Calu3 (cell line): ENCODE data around the gene FAM193B. TPM values are rescaled to one million over a fixed set of nuclear protein-coding genes. Genes with fewer than 3 reads are reported as not detected.
"Not testable (repeated sequence)": the region's sequence is repeated elsewhere in the genome, so short reads cannot be mapped to it uniquely, and the experiment has no call there.

ENCODE experiments used
- BruUV-seq: library from RNA; stranded (reverse); fragments of 400-500 nt; replicated peaks from 2 replicates; lab custom pipeline; 2021; lab: Mats Ljungman, UMichigan
- CTCF ChIA-PET: fragments of 300-600 bp; sonication (Branson Sonifier 250); formaldehyde crosslinking; loops from one replicate; lab custom pipeline; 2022; ENCODE audit warnings: antibody characterized with exemption; lab: Charles Lee
- DNase-seq: peaks from one replicate; pipeline ENCODE4 v3.0.0; 2022
- H3K27ac Mint-ChIP-seq: one replicate; pipeline ENCODE4 v1.8.0; 2022; ENCODE audit warnings: mixed read lengths; ENCODE audit not compliant: unreplicated experiment
- H3K27me3 Mint-ChIP-seq: one replicate; pipeline ENCODE4 v1.8.0; 2022; ENCODE audit warnings: mixed read lengths; ENCODE audit not compliant: unreplicated experiment
- H3K36me3 Mint-ChIP-seq: one replicate; pipeline ENCODE4 v1.8.0; 2022; ENCODE audit warnings: mild to moderate bottlenecking, moderate library complexity, mixed read lengths; ENCODE audit not compliant: insufficient read depth, unreplicated experiment
- H3K4me1 Mint-ChIP-seq: one replicate; pipeline ENCODE4 v1.8.0; 2022; ENCODE audit warnings: mild to moderate bottlenecking, low read depth, mixed read lengths; ENCODE audit not compliant: unreplicated experiment
- H3K4me3 Mint-ChIP-seq: one replicate; pipeline ENCODE4 v1.8.0; 2022; ENCODE audit warnings: mild to moderate bottlenecking, low read depth, moderate library complexity, mixed read lengths; ENCODE audit not compliant: unreplicated experiment
- H3K9me3 Mint-ChIP-seq: one replicate; pipeline ENCODE4 v1.8.0; 2022; ENCODE audit warnings: low read depth, mixed read lengths; ENCODE audit not compliant: unreplicated experiment
- CTCF ChIP-seq: fragments of 200-600 bp; IDR thresholded peaks from one replicate; pipeline ENCODE4 v1.8.0; 2022; ENCODE audit warnings: antibody characterized with exemption; ENCODE audit not compliant: unreplicated experiment
- intact Hi-C: fragments of 100-400 bp; cut with micrococcal nuclease; formaldehyde crosslinking; loops from one replicate; pipeline ENCODE4 v1.10.0; 2022; ENCODE audit not compliant: unreplicated experiment
- total RNA-seq: library from RNA; stranded (reverse); gene quantifications from 2 replicates; pipeline ENCODE4 v1.2.3, GENCODE V29; 2022

The FAM193B gene
- total RNA-seq, 1 experiment from 2014 or later: 97.0 TPM

- Mint-ChIP-seq H3K27ac (no peak overlapping the region), H3K9me3 (no peaks in the 10 kb centered on the region), H3K4me1 (no peaks in the 10 kb centered on the region), H3K4me3 (no peak overlapping the region), H3K27me3 (peaks cover 33% of the 10 kb centered on the region), H3K36me3 (no peaks in the 10 kb centered on the region)
- no peak for DNase-seq
- TF ChIP-seq CTCF: no peak
- intact Hi-C loops: no loop called here
- CTCF ChIA-PET: interaction anchor here (0.7 kb wide), 1 partner anchor 15 kb away, joined by 3 read pairs; no protein-coding TSS in a partner anchor
- no TSS peak for BruUV-seq
These were observed 10.7 kb upstream of the FAM193B start for GRCh38 chr5:177565046-177565445.

DNA sequence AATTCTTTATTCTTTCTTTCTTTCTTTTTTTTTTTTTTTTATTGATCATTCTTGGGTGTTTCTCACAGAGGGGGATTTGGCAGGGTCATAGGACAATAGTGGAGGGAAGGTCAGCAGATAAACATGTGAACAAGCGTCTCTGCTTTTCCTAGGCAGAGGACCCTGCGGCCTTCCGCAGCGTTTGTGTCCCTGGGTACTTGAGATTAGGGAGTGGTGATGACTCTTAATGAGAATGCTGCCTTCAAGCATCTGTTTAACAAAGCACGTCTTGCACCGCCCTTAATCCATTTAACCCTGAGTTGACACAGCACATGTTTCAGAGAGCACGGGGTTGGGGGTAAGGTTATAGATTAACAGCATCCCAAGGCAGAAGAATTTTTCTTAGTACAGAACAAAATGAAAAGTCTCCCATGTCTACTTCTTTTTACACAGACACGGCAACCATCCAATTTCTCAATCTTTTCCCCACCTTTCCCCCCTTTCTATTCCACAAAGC lies 5.1 kb upstream of the FAM193B start:
- H3K9me3 Mint-ChIP-seq, DNase-seq, BruUV-seq, H3K27ac Mint-ChIP-seq, H3K4me1 Mint-ChIP-seq, H3K36me3 Mint-ChIP-seq, CTCF ChIA-PET: not testable (repeated sequence)
- Mint-ChIP-seq H3K27me3 (peaks cover 12% of the 10 kb centered on the region), H3K4me3 (peak overlapping the region; percentile 24)
- intact Hi-C loops: loop anchor here (5.0 kb wide), 1 partner anchor 33 kb away; the partner anchor contains the start of gene TMED9

DNA sequence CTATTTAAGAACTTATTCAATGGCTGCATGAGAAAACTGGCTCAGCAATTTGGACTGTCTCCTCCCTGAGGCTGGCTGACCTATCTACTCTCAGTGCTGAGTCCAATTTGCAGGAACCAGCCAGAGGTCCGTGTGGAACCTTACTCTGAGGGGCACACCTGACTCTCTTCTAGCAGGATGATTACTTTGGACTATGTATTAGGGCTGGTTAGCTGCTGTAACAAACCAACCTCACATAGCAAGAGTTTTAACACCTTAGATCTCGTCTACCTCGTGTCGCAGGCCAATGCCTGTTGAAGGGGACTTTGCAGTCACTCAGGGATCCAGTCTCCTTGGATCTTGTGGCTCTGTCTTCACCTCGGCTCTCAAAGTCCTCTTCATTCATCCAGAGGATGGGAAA lies 3.4 kb upstream of the FAM193B start:
- H3K27ac Mint-ChIP-seq: no peak overlapping the region
- CTCF ChIA-PET: no interaction called here

GRCh38 chr5:177557041-177557647 lies 2.8 kb upstream of the FAM193B start:
- H3K27me3 Mint-ChIP-seq: no peaks in the 10 kb centered on the region
- H3K36me3 Mint-ChIP-seq: peaks cover 26% of the 10 kb centered on the region
- no peak overlapping the region for H3K4me3 Mint-ChIP-seq
- H3K4me1 Mint-ChIP-seq: peaks cover 22% of the 10 kb centered on the region
- no peaks in the 10 kb centered on the region for H3K9me3 Mint-ChIP-seq
- no TSS peak for BruUV-seq
- DNase-seq: no peak
- H3K27ac Mint-ChIP-seq: no peak overlapping the region
- CTCF ChIA-PET: no interaction called here
- intact Hi-C loops: loop anchor here (5.0 kb wide), 1 partner anchor 35 kb away; the partner anchor contains the start of gene TMED9
- TF ChIP-seq CTCF: no peak

More for the DNA sequence above, 3.4 kb upstream of the FAM193B start:
- H3K4me1 Mint-ChIP-seq: peaks cover 16% of the 10 kb centered on the region
- no peaks in the 10 kb centered on the region for H3K9me3 Mint-ChIP-seq
- H3K4me3 Mint-ChIP-seq: no peak overlapping the region
- TF ChIP-seq CTCF: no peak
- intact Hi-C loops: loop anchor here (5.0 kb wide), 1 partner anchor 35 kb away; the partner anchor contains the start of gene TMED9
- H3K27me3 Mint-ChIP-seq: no peaks in the 10 kb centered on the region
- peaks cover 21% of the 10 kb centered on the region for H3K36me3 Mint-ChIP-seq
- DNase-seq: no peak
- no TSS peak for BruUV-seq

GRCh38 chr5:177555665-177556064 lies 1.3 kb upstream of the FAM193B start:
- no peak for TF ChIP-seq CTCF
- no peaks in the 10 kb centered on the region for H3K9me3 Mint-ChIP-seq
- intact Hi-C loops: loop anchor here (5.0 kb wide), 1 partner anchor 37 kb away; the partner anchor contains the start of gene TMED9
- peaks cover 27% of the 10 kb centered on the region for H3K4me1 Mint-ChIP-seq
- DNase-seq: no peak
- peaks cover 30% of the 10 kb centered on the region for H3K36me3 Mint-ChIP-seq
- no peak overlapping the region for H3K27ac Mint-ChIP-seq
- H3K4me3 Mint-ChIP-seq: peak overlapping the region; percentile 88
- no peaks in the 10 kb centered on the region for H3K27me3 Mint-ChIP-seq
- no TSS peak for BruUV-seq
- CTCF ChIA-PET: no interaction called here
